ENCODE measurements around the gene RAB10. TPM values are rescaled to one million over a fixed set of nuclear protein-coding genes. Genes with fewer than 3 reads are reported as not detected.

The RAB10 gene
- polyA plus RNA-seq, 1 donor (not counting 4 experiments of a cell fraction or from before 2014, with no cell fraction given) = 252 TPM

- H3K4me3 ChIP-seq (ENCODE audit: control insufficient read depth in 2 of 3, extremely low read depth in 1 of 3, insufficient read depth in 2 of 3, low read depth in 1 of 3, low read length in 3 of 3) = no peak overlapping the region
- no peaks in the 10 kb centered on the region for H3K9me3 ChIP-seq (ENCODE audit: control insufficient read depth, low read depth, low read length)
- H2AFZ ChIP-seq (ENCODE audit: control insufficient read depth, low read length) = no peak overlapping the region
- no peaks in the 10 kb centered on the region for H3K36me3 ChIP-seq (ENCODE audit: control insufficient read depth in 2 of 2, extremely low read depth in 1 of 2, insufficient read depth in 2 of 2, low read length in 2 of 2)
- no peak for FAIRE-seq
- TF ChIP-seq CTCF (optimal IDR thresholded peaks at IDR 0.05 in 1 of 3, IDR thresholded peaks at IDR 0.05 in 1 of 3, conservative IDR thresholded peaks at IDR 0.05 in 1 of 3; ENCODE audit: extremely low read depth in 1 of 3, insufficient read depth in 2 of 3, low read length in 3 of 3) (no peak), EZH2 (IDR thresholded peaks at IDR 0.05; ENCODE audit: low read length) (no peak)
- dilution Hi-C loops (cut with MboI; ENCODE audit: extremely low pct_ligation_motif_present, low sequenced_read_pairs) = no loop called here
- H3K9me1 ChIP-seq (ENCODE audit: control insufficient read depth, extremely low read depth, insufficient read depth, low read length) = peaks cover 2% of the 10 kb centered on the region
- no peaks in the 10 kb centered on the region for H3K27me3 ChIP-seq (ENCODE audit: control insufficient read depth, extremely low read depth, insufficient read depth, low read length)
- H3K4me1 ChIP-seq (ENCODE audit: control insufficient read depth, extremely low read depth, insufficient read depth, low read length) = peaks cover 17% of the 10 kb centered on the region
- no peak overlapping the region for H3K4me2 ChIP-seq (ENCODE audit: control insufficient read depth, extremely low read depth, insufficient read depth, low read depth, low read length)
- no peak overlapping the region for H3K27ac ChIP-seq (ENCODE audit: control insufficient read depth, insufficient read depth, low read length)
- DNase-seq (ENCODE audit: low read depth, low spot score) = no peak
- no peak overlapping the region for H3K9ac ChIP-seq (ENCODE audit: control insufficient read depth, extremely low read depth, insufficient read depth, low read length)
- no peaks in the 10 kb centered on the region for H4K20me1 ChIP-seq (ENCODE audit: control insufficient read depth, extremely low read depth, insufficient read depth, low read length)
- no peaks in the 10 kb centered on the region for H3K79me2 ChIP-seq (ENCODE audit: control insufficient read depth, insufficient read depth, low read length)
Observed at GRCh38 chr2:26020231-26020640, 13.6 kb upstream of the RAB10 start.

GRCh38 chr2:26024260-26024659 lies 9.6 kb upstream of the RAB10 start:
- H3K4me3 ChIP-seq (ENCODE audit: control insufficient read depth in 2 of 3, extremely low read depth in 1 of 3, insufficient read depth in 2 of 3, low read depth in 1 of 3, low read length in 3 of 3) = no peak overlapping the region
- H3K4me1 ChIP-seq (ENCODE audit: control insufficient read depth, extremely low read depth, insufficient read depth, low read length) = peaks cover 7% of the 10 kb centered on the region
- TF ChIP-seq CTCF (optimal IDR thresholded peaks at IDR 0.05 in 1 of 3, IDR thresholded peaks at IDR 0.05 in 1 of 3, conservative IDR thresholded peaks at IDR 0.05 in 1 of 3; ENCODE audit: extremely low read depth in 1 of 3, insufficient read depth in 2 of 3, low read length in 3 of 3) = no peak
- no peak for TF ChIP-seq EZH2 (IDR thresholded peaks at IDR 0.05; ENCODE audit: low read length)
- H4K20me1 ChIP-seq (ENCODE audit: control insufficient read depth, extremely low read depth, insufficient read depth, low read length) = no peaks in the 10 kb centered on the region
- no peaks in the 10 kb centered on the region for H3K27me3 ChIP-seq (ENCODE audit: control insufficient read depth, extremely low read depth, insufficient read depth, low read length)
- H3K4me2 ChIP-seq (ENCODE audit: control insufficient read depth, extremely low read depth, insufficient read depth, low read depth, low read length) = no peak overlapping the region
- H3K27ac ChIP-seq (ENCODE audit: control insufficient read depth, insufficient read depth, low read length) = no peak overlapping the region
- no peaks in the 10 kb centered on the region for H3K9me3 ChIP-seq (ENCODE audit: control insufficient read depth, low read depth, low read length)
- H3K9ac ChIP-seq (ENCODE audit: control insufficient read depth, extremely low read depth, insufficient read depth, low read length) = no peak overlapping the region
- DNase-seq (ENCODE audit: low read depth, low spot score) (no peak), FAIRE-seq (no peak)
- no peaks in the 10 kb centered on the region for H3K9me1 ChIP-seq (ENCODE audit: control insufficient read depth, extremely low read depth, insufficient read depth, low read length)
- dilution Hi-C loops (cut with MboI; ENCODE audit: extremely low pct_ligation_motif_present, low sequenced_read_pairs) = no loop called here
- no peaks in the 10 kb centered on the region for H3K36me3 ChIP-seq (ENCODE audit: control insufficient read depth in 2 of 2, extremely low read depth in 1 of 2, insufficient read depth in 2 of 2, low read length in 2 of 2)
- no peaks in the 10 kb centered on the region for H3K79me2 ChIP-seq (ENCODE audit: control insufficient read depth, insufficient read depth, low read length)
- H2AFZ ChIP-seq (ENCODE audit: control insufficient read depth, low read length) = no peak overlapping the region

Data from keratinocyte (primary cell).